ENCODE measurements around the gene SYNCRIP. TPM values are rescaled to one million over a fixed set of nuclear protein-coding genes. Genes with fewer than 3 reads are reported as not detected.

The SYNCRIP gene
- total and polyA plus RNA-seq, 2 of the 13 experiments (the other 11 are each of a cell fraction or from before 2014, with no cell fraction given) = 8.1 to 112 TPM

GRCh38 chr6:85576476-85576875 lies 66.2 kb downstream of the SYNCRIP start:
- Histone ChIP-seq H3K9ac (ENCODE audit: insufficient read depth, low read depth, low read length) (no peak overlapping the region), H3K79me2 (ENCODE audit: insufficient read depth, low read length) (peaks cover 74% of the 10 kb centered on the region), H3K27ac (ENCODE audit: extremely low read length, insufficient read depth, low read length) (no peak overlapping the region), H3K27me3 (ENCODE audit: control insufficient read depth in 1 of 2, insufficient read depth in 2 of 2, low read length in 2 of 2) (no peaks in the 10 kb centered on the region), H2AFZ (ENCODE audit: low read length) (no peak overlapping the region), H3K4me1 (ENCODE audit: insufficient read depth, low read length) (peaks cover 49% of the 10 kb centered on the region), H3K4me3 (replicated peaks in 1 of 3; ENCODE audit: insufficient read depth in 1 of 3, low read depth in 2 of 3, low read length in 3 of 3) (no peak overlapping the region), H3K4me2 (ENCODE audit: low read depth, low read length) (no peak overlapping the region), H3K36me3 (replicated peaks in 1 of 2; ENCODE audit: control insufficient read depth in 1 of 2, insufficient read depth in 2 of 2, low read length in 2 of 2) (peaks cover 0 to 6% of the 10 kb centered on the region in 2 experiments; a peak in 2 of 5 replicates), H4K20me1 (ENCODE audit: insufficient read depth, low read length) (peaks cover 14% of the 10 kb centered on the region), H3K9me3 (ENCODE audit: low read length) (no peaks in the 10 kb centered on the region)
- 89% methylated on average over 2 of the region's 2 CpGs for WGBS (ENCODE audit: low lambda C conversion rate)
- BruUV-seq (replicated peaks) = no TSS peak
- ChIA-PET POLR2A (no interaction called here), CTCF (ENCODE audit: low intra/inter-chr PET ratio, low total read pairs) (no interaction called here)
- ATAC-seq (no peak), DNase-seq (ENCODE audit: low spot score) (no peak), FAIRE-seq (no peak)
- intact Hi-C loops (cut with micrococcal nuclease; ENCODE audit: unreplicated experiment) (no loop called here), in situ Hi-C loops (cut with HindIII; ENCODE audit: extremely low pct_ligation_motif_present, low pct_unique_long_range_greater_than_20kb) (no loop called here)
- TF ChIP-seq CEBPB (IDR thresholded peaks at IDR 0.05; ENCODE audit: borderline replicate concordance, low read depth, low read length) (no peak), KDM6A (CRISPR knock-in tag; IDR thresholded peaks at IDR 0.05; ENCODE audit: low read depth) (no peak)

DNA sequence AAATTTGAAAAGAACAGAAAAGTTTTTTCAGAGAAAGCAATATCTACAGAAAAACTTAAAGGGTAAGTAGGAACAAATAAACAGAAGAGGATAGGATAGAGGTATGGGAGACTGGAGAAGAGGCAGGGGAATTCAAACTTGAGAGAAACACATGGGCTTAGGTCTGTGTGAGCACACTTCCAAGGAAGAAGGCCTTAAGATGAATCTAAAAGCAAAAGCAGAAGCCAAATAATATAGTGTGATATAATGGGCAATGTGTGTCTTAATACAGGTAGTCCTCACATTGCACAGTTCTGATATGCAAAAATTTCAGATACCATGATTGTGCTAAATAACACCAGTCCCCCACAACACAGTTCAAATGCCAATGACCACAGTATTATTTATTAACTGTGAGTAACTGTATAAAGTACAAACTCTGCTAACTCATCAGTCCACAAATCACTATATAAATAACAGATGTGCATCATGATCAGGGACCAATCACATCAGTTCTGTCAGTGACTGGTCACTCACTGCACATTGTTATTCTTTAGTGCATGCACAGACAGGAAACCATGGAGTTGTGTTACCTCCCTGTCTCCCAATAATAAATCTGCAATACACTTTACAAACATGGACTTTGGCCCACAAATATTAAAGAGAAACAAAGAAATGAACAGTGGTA lies 67.6 kb downstream of the SYNCRIP start:
- H3K4me2 ChIP-seq (ENCODE audit: low read depth, low read length) = no peak overlapping the region
- ChIA-PET POLR2A (no interaction called here), CTCF (ENCODE audit: low intra/inter-chr PET ratio, low total read pairs) (no interaction called here)
- H3K4me3 ChIP-seq (replicated peaks in 1 of 3; ENCODE audit: insufficient read depth in 1 of 3, low read depth in 2 of 3, low read length in 3 of 3) = no peak overlapping the region
- intact Hi-C loops (cut with micrococcal nuclease; ENCODE audit: unreplicated experiment) (no loop called here), in situ Hi-C loops (cut with HindIII; ENCODE audit: extremely low pct_ligation_motif_present, low pct_unique_long_range_greater_than_20kb) (no loop called here)
- peaks cover 9% of the 10 kb centered on the region for H4K20me1 ChIP-seq (ENCODE audit: insufficient read depth, low read length)
- peak; percentile 52 for DNase-seq (ENCODE audit: low spot score)
- H3K9me3 ChIP-seq (ENCODE audit: low read length) = no peaks in the 10 kb centered on the region
- no peak for FAIRE-seq
- H3K79me2 ChIP-seq (ENCODE audit: insufficient read depth, low read length) = peaks cover 60% of the 10 kb centered on the region
- peak; percentile 83 for ATAC-seq
- no peaks in the 10 kb centered on the region for H3K27me3 ChIP-seq (ENCODE audit: control insufficient read depth in 1 of 2, insufficient read depth in 2 of 2, low read length in 2 of 2)
- H3K4me1 ChIP-seq (ENCODE audit: insufficient read depth, low read length) = peaks cover 35% of the 10 kb centered on the region
- BruUV-seq (replicated peaks) = no TSS peak
- H3K9ac ChIP-seq (ENCODE audit: insufficient read depth, low read depth, low read length) = no peak overlapping the region
- H3K27ac ChIP-seq (ENCODE audit: extremely low read length, insufficient read depth, low read length) = no peak overlapping the region
- no peak overlapping the region for H2AFZ ChIP-seq (ENCODE audit: low read length)
- peaks cover 0 to 17% of the 10 kb centered on the region in 2 experiments; a peak in 3 of 5 replicates for H3K36me3 ChIP-seq (replicated peaks in 1 of 2; ENCODE audit: control insufficient read depth in 1 of 2, insufficient read depth in 2 of 2, low read length in 2 of 2)
- TF ChIP-seq ARID5B (CRISPR knock-in tag; IDR thresholded peaks at IDR 0.05) = 0 out of 2 replicates have a peak, but pooled peaks have one; percentile 11
- TF ChIP-seq, protein P1, sequence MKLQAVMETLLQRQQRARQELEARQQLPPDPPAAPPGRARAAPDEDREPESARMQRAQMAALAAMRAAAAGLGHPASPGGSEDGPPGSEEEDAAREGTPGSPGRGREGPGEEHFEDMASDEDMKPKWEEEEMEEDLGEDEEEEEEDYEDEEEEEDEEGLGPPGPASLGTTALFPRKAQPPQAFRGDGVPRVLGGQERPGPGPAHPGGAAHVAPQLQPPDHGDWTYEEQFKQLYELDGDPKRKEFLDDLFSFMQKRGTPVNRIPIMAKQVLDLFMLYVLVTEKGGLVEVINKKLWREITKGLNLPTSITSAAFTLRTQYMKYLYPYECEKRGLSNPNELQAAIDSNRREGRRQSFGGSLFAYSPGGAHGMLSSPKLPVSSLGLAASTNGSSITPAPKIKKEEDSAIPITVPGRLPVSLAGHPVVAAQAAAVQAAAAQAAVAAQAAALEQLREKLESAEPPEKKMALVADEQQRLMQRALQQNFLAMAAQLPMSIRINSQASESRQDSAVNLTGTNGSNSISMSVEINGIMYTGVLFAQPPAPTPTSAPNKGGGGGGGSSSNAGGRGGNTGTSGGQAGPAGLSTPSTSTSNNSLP (IDR thresholded peaks at IDR 0.05; ENCODE audit: low read depth, low read length) = 0 out of 2 replicates have a peak, but pooled peaks have one; percentile 32
- TF ChIP-seq, protein P2, sequence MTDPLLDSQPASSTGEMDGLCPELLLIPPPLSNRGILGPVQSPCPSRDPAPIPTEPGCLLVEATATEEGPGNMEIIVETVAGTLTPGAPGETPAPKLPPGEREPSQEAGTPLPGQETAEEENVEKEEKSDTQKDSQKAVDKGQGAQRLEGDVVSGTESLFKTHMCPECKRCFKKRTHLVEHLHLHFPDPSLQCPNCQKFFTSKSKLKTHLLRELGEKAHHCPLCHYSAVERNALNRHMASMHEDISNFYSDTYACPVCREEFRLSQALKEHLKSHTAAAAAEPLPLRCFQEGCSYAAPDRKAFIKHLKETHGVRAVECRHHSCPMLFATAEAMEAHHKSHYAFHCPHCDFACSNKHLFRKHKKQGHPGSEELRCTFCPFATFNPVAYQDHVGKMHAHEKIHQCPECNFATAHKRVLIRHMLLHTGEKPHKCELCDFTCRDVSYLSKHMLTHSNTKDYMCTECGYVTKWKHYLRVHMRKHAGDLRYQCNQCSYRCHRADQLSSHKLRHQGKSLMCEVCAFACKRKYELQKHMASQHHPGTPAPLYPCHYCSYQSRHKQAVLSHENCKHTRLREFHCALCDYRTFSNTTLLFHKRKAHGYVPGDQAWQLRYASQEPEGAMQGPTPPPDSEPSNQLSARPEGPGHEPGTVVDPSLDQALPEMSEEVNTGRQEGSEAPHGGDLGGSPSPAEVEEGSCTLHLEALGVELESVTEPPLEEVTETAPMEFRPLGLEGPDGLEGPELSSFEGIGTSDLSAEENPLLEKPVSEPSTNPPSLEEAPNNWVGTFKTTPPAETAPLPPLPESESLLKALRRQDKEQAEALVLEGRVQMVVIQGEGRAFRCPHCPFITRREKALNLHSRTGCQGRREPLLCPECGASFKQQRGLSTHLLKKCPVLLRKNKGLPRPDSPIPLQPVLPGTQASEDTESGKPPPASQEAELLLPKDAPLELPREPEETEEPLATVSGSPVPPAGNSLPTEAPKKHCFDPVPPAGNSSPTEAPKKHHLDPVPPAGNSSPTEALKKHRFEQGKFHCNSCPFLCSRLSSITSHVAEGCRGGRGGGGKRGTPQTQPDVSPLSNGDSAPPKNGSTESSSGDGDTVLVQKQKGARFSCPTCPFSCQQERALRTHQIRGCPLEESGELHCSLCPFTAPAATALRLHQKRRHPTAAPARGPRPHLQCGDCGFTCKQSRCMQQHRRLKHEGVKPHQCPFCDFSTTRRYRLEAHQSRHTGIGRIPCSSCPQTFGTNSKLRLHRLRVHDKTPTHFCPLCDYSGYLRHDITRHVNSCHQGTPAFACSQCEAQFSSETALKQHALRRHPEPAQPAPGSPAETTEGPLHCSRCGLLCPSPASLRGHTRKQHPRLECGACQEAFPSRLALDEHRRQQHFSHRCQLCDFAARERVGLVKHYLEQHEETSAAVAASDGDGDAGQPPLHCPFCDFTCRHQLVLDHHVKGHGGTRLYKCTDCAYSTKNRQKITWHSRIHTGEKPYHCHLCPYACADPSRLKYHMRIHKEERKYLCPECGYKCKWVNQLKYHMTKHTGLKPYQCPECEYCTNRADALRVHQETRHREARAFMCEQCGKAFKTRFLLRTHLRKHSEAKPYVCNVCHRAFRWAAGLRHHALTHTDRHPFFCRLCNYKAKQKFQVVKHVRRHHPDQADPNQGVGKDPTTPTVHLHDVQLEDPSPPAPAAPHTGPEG (CRISPR knock-in tag; IDR thresholded peaks at IDR 0.05) = no peak

Measured in HepG2 (cell line).